GM12801 (cell line): ENCODE results near the gene LMO7.

Experiments used
- TF ChIP-seq, protein P1 (sequence below): IDR thresholded peaks from one replicate; pipeline ENCODE4 v1.5.1; 2011; ENCODE audit warnings: control low read depth; ENCODE audit not compliant: insufficient read length; ENCODE audit errors: extremely low read depth

The LMO7 gene

DNA sequence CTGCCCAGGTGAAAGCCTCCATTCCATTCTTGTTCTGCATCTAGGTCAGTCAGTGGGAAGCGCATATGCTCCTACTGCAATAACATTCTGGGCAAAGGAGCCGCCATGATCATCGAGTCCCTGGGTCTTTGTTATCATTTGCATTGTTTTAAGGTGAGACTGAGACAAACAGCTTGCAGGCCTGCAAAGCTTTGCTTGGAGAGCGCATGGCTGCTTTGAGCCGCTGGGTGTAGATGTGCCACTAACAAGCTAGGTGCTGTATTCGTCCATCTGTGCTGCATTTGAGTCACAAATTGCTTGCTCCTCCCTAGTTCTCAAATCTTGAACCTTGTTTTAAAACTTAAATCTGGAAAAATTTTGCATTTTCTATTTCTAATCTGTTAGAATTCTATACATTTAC is 219.1 kb downstream of the LMO7 start:
- TF ChIP-seq, protein P1, sequence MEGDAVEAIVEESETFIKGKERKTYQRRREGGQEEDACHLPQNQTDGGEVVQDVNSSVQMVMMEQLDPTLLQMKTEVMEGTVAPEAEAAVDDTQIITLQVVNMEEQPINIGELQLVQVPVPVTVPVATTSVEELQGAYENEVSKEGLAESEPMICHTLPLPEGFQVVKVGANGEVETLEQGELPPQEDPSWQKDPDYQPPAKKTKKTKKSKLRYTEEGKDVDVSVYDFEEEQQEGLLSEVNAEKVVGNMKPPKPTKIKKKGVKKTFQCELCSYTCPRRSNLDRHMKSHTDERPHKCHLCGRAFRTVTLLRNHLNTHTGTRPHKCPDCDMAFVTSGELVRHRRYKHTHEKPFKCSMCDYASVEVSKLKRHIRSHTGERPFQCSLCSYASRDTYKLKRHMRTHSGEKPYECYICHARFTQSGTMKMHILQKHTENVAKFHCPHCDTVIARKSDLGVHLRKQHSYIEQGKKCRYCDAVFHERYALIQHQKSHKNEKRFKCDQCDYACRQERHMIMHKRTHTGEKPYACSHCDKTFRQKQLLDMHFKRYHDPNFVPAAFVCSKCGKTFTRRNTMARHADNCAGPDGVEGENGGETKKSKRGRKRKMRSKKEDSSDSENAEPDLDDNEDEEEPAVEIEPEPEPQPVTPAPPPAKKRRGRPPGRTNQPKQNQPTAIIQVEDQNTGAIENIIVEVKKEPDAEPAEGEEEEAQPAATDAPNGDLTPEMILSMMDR: no peak

DNA sequence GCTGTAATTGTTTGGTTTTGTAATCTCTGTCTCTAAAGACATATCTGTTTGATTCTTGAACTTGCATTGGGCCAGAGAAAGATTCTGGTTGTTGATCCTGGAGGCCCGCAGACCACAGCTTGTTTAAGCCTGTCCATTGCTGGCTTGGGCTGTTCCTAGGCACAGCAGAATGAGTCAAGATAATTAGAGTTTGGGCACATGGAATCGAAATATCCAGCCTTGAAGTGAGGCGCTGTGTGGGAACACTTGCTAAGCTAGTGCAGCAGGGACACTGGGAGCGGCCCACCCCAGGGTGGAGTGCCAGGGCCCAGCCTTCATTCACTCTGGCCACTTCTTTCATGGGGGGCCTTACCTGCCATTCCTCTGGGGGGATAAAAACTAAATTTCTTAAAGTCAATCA is 219.7 kb downstream of the LMO7 start:
- TF ChIP-seq, protein P1: no peak

DNA sequence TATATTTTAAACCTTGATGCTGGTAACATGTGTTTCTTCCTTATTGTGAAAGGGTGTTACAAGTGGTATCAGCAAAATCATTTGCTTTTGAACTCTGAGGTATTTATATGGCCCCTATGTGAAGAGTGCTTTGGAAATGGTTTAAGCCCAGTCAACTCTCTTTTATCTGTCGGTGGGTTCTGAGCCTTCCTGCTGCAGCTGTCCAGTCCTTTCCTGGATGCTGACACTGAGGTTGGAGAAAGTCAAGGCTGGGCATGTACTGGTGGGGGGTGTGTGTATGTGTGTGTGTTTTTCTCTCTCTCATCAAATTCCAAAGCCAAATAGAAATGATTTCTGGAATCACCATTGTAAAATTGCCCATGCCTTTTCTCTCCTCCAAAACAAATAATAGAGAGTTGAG is 221.2 kb downstream of the LMO7 start:
- TF ChIP-seq, protein P1: no peak

DNA sequence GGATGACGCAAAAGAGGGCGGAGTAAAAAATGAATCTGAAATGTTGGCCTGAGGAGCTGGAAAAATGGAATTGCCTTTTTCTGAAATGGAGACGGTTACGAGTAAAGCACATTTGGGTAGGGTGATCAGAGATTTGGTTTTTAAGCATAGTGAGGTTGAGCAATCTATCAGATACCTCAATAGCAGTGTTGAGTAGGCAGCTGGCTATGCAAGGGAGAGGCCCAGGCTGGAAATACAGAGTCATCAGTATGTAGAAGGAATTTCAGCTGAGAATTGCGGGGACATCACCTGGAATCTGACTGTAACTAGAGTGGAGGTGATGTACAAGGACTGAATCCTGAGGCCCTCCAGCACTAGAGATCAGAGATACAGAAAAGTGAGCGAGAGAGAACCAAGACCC is 224.8 kb downstream of the LMO7 start:
- TF ChIP-seq, protein P1: no peak

DNA sequence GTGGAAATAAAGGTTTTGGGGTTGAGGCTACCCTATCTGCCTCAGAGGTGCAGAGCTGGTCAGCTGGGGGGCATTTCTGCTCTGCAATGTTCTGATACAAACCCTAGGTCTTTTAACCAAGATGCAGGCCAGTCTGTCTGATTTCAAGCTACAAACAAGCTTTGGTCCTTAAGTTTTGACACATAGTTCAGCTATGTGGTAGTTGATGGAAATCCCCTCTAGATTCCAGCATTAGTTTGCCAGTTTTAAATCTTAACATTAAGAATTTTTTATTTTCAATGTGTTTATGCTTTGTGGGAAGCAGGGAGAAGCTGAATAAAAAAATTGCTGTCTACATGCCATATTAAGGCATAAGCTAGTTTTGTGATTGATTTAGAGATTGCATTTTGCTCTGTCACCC is 225.7 kb downstream of the LMO7 start:
- TF ChIP-seq, protein P1: no peak

DNA sequence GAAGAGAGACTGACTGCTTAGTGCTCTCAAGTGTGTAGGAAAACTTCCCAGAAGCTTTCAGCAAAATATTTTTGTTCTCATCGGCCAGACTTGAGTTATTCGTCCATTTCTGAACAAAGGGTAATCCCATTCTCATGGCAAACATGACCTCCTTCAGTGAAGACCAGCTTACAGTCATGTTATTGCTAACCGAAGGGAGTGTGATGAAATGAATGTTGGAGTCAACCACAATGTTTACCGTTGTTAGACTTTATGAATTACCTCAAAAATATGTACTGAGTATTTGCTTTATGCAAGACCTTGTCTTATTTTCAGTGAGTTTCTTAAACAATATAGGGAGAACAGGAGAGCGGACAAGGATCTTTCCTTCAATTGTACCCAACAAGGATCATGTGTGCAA is 228.6 kb downstream of the LMO7 start:
- TF ChIP-seq, protein P1: no peak

DNA sequence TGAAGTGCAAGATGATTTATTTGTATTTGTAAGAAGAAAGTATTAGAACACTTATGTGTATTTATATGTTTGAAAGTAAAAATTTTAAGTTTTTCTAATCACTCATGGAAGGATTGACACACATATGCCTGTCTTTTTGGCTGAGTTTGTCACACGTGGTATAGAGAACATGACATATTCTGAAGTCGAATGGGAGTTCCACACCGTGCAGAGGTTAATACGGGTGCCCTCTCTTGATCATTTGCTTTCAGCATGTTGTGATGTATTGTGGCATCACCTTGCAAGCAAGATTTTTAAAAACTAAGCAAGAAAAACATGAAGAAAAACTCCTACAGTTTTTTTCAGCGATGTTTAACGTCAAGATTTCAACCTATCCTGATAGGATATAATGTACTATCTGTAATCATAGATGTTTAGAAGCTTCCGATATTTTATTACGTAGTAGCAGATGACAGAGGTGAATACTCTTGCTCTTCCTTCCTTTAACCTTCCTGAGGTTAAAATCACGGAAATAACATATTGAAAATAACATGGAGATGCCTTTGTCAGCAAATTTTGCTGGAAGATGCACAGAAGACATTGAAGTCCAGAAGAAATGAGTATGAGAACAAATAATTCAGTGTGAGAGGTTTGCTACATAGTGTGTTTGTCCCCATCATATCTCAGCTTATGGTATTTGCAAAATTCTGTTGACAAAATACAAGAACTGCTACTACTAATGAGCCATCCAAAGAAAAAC is 231.4 kb downstream of the LMO7 start:
- TF ChIP-seq, protein P1: no peak
